HG03064 (cell line): Measurements from ENCODE around the gene FAM193A.
A peak's percentile ranks its signal among the peaks of the same experiment; 100 is the strongest.

ENCODE experiments used
- ATAC-seq: cut with Tn5 transposase; IDR thresholded peaks from one replicate; pipeline ENCODE4 v1.9.1; 2021; ENCODE audit warnings: low read depth; ENCODE audit not compliant: unreplicated experiment

The FAM193A gene, protein sequence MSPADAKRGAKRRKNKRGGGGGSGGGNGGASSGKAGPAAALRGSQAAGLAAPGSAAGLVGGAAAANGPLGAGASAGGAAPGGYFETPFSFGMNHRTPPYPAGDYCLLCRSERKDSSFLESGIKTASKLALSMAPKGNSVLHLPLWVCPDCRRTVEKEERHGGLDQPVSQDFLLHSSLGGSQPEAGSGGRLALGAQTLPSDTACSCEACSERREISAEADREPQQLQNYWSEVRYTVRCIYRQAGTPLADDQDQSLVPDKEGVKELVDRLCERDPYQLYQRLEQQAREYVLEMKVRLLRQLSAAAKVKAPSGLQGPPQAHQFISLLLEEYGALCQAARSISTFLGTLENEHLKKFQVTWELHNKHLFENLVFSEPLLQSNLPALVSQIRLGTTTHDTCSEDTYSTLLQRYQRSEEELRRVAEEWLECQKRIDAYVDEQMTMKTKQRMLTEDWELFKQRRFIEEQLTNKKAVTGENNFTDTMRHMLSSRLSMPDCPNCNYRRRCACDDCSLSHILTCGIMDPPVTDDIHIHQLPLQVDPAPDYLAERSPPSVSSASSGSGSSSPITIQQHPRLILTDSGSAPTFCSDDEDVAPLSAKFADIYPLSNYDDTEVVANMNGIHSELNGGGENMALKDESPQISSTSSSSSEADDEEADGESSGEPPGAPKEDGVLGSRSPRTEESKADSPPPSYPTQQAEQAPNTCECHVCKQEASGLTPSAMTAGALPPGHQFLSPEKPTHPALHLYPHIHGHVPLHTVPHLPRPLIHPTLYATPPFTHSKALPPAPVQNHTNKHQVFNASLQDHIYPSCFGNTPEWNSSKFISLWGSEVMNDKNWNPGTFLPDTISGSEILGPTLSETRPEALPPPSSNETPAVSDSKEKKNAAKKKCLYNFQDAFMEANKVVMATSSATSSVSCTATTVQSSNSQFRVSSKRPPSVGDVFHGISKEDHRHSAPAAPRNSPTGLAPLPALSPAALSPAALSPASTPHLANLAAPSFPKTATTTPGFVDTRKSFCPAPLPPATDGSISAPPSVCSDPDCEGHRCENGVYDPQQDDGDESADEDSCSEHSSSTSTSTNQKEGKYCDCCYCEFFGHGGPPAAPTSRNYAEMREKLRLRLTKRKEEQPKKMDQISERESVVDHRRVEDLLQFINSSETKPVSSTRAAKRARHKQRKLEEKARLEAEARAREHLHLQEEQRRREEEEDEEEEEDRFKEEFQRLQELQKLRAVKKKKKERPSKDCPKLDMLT (N-terminal part only)

DNA sequence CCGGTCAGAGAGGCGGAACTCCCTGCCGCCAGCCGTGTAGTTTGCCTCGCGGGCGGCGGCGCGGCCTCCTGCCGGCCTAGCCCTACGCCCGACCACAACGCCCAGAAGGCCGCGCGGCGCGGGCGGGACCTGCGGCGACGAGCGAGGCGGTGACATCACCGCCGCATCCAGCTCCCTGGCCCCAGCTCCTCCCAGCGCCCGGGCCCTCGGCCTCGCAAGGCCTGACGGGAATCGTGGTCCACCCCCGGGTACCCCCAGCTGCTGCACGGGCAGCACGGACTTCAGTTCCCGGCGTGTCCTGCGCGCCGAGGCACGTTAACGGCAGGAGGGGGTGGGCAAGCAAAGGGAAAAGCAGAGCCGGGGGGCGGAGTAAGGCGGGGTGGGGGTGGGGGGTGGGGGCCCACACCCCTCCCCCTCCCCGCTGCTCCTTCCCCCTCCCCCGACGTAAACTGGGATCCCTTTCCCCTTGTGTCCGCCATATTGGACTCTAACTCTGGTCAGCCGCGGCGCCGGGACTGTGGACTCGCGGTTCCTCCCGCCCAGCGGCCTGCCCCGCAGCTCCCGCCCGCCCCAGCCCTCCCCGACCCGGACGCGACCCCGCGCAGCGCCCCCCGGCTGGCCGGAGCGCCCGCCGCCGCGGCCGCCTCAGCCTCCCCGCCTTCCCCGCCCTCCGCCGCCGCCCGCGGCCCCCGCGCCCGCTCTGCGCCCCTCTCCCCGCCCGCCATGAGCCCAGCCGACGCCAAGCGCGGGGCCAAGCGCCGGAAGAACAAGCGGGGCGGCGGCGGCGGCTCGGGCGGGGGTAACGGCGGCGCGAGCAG lies at the start of gene FAM193A:
FAM193A (plus strand) TSS at position 455 of the 818 bp plus-strand sequence; CDS start at position 724, 269 bp downstream.
- peak; percentile 83 for ATAC-seq

DNA sequence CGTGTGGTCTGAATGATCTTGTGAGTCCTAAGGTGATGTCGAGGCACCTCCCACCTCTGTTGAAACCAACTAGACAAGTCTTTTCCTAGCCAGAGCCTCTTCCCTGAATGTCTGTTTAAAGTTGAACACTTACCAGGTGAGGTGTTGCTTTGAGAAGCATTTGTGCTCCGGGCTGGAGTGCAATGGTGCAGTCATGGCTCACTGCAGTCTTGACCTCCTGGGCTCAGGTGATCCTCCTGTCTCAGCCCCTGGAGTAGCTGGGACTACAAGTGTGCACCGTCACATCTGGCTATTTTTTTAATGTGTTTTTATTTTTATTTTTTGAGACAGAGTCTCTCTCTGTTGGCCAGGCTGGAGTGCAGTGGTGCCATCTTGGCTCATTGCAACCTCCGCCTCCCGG lies 49.5 kb upstream of the FAM193A start:
- ATAC-seq, result no peak

DNA sequence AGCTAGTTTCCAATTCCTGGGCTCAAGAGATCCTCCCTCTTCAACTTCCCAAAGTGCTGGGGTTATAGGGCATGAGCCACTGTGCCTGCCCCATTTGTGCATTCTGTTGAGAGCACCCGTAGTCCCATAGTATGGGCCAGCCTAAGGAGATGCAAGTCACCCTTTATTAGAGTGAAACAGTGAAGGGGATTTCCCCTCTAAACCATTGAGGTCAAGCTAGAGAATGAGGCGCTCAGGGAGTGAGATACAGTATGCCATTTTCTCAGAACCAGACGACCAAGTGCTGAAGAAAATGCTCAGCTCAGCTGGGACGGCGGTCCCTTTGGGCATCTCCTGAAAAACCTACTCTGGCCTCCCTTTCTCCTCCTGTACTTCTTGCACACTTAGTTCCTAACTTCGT lies 48.8 kb upstream of the FAM193A start:
- no peak for ATAC-seq

DNA sequence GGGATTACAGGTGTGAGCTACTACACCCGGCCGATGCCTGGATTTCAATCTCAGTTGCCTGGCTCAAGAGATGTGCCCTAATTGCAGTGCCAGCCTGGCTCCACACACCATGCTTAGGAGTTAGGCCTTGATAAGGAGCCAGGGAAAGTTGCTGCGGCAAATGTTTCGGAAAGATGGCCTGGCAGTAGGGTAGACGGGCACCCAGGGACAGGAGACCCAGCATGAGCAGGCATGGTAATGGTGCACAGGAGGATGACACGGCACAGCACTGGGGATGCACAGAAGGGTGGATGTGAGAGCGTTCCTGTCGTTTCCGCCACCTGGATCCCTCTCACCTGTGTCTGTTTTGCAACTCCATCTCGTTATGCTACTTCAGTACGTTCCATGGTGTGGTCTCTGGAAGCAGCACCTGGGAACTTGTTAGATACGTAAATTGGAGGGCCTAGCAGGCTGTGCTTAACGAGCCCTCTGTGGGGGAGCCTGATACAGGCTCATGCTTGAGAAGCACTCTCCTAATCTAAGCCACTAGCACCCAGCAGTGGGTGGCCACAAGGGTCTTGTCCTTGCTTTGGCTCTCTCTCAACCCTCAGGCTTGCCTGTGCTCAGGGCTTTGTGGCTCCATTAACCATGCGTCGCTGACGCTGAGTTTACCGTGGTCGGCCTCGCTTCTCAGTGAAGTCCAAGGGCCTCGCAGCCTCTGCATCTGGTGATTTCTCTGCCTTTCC lies 47.2 kb upstream of the FAM193A start:
- no peak for ATAC-seq

DNA sequence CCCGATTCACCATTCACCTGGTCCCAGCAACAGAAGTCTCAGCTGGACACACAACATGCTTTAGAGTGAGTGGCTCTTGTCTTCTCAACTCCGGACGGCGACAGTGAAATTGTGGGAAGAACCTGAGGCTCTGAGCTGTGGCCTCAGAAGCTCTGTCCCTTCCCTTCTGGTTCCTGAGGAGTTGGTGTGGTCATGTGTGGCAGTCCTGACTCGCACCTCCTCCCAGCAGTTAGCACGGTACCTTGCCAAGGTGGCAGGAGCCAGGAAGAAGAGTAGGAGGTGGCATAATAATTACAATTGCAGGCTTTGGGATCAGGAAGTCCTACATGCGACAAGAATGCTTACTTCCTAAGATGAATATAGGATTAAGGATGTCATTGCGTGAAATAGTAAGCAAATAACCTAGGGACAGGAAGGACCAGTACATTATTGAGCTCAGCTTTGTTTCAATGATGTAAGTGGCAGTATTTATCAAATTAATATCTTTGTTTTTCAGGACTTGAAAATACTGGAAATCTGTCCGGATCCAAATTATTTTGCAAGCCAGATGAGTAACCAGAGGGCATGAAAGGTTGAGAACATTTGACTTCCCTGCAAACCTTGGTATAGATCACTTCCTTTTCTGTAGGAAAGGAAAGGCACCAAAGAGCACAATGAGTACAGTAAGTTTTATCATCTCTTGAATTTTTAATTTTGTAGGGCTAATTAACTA lies 46.5 kb upstream of the FAM193A start:
- ATAC-seq, result no peak

DNA sequence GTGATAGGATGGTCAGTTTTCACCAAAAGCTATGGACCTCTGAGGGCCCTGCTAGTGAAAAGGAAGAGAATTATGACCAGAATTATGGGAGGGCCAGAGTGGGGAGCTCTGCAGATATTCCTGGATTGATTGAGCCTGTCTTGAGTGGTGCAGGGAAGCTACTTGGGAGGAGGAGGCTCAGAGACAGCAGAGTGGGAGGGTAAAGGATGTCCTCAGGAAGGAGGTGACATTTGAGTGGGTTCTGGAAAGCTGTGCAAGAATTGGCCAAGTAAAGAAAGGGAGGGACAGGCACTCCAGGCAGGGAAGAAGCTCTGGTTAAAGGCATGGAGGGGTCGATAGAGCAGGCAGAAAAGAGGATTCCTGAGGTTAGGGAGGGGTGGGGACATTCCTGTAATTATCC lies 43.5 kb upstream of the FAM193A start:
- ATAC-seq, result no peak

DNA sequence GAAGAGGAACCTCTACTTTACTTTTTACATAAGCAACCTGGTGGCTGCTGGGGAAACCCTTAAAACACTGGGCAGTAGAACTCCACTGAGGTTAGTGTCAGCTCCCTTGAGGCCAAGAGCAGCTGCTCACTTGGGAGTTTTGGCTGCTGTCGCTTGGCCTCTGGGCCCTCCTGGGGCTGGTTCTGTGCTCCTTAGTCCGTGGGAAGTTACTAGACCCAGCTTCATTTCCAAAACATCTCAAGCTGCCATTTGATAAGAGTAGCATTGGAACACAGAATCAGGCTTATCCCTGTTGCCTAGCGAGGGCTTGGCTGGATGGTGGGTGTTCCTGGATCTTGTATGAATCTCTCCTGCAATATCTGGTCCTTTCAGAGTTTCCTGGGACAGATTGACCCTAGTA lies 41.5 kb upstream of the FAM193A start:
- ATAC-seq, result no peak

DNA sequence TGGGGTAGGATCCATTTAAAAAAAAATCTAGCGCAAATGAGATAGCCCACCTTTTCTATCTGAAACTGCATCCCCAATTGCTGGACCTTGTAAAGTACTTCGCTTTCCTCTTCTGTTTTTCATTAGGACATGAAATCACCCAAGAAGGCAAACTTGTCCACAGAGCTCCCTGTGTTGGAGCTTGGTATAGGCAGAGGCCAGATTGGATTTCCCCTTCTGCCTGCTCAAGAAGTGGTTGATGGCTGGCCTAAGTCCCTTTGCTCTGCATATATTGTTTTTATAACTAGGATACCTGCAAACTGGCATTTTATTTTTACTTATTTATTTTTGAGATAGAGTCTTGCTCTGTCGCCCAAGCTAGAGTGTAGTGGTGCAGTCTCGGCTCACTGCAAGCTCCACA lies 39.1 kb upstream of the FAM193A start:
- no peak for ATAC-seq

DNA sequence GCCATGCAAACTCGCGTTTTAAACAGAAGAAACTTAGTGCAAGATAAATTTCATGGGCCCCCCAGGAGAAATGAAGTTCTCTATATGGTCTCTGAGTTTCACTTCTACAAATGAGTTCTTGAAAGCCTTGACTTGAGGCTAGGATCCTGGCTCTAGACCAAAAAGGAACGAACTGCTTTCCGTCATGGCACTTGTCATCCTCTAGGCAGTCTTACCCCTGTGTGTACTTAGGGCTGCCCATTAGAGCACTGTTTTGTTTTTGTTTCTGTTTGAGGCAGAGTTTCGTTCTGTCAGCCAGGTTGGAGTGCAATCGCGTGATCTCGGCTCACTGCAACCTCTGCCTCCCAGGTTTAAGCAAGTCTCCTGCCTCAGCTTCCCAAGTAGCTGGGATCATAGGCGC lies 38.5 kb upstream of the FAM193A start:
- ATAC-seq, result peak; percentile 88

DNA sequence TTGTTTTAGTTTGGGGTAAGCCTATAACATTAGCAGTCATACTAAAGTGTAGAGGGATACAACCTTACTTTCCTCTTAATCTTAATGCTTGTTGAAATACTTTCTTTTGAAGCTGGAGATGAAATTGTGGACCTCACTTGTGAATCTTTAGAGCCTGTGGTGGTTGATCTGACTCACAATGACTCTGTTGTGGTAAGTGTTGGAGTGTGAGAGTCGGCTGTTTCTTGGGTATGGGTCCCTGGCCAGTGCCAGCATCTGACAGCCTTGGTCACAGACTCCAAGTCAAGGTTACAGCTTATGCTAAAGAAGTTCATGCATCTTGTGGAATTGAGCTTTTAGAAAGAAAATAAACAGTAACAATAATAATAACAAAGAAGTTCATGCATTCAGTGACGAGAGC lies 35.9 kb upstream of the FAM193A start:
- ATAC-seq, result no peak

DNA sequence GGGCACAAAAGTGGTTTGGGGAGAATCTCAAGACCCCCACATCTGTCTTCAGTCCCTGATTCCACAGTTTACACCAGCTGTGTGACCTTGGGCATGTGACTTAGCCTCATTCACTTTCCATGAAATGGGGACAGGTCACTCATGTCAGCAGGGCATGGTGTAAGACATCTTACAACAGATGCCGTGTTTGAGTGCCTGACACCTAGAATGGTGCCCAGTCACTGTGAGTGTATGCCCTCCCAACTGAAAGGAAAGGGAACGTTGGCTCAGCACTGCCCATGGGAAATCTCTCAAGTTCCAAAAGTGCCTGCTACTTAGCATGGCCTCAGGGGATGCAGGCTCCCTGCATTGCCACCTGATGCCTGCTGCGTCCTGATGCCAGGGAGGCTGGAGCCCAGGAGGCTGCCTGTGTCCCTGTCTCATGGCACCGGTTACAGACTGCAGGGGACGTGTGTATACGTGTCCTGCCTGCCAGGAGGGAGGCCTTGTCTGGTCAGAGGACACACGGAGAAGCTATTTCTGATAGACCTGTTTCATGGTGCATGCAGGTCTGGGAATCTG lies 35.3 kb upstream of the FAM193A start:
- ATAC-seq, result no peak

DNA sequence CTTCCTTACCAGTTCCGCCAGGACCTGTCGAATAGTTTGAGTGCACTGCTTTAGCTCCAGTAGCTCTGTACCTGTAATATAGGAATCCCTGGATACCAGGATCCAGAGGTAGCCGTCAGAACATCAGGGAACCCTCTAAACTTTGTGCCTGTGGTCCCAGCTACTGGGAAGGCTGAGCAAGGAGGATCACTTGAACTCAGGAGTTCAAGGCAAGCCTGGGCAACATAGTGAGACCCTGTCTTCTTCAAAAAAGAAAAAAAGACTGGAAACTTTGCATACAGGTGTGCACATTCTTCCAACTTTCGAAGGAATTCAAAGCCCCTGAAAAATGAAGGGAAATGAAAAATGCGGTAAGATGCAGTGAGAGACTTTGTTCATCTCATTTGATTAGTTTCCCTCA lies 32.6 kb upstream of the FAM193A start:
- no peak for ATAC-seq

DNA sequence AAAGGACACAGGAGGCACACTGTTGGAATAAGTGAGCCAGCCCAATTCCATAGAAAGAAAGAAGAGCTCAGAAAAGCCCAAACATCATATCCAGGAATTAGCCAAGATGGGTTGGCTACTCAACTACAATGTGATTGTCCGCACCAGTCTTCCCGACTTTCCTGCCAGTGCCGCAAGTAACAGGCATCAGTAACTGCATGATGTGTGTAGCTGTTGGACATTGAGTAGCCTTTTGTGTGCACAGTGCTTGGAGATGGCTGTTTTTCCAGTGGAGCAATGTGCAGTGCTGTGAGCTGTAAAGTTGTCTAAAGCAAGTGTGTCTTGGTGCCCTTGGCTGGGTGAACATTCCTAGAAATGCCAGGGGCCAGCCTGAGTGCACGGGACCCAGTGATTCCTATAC lies 29.2 kb upstream of the FAM193A start:
- no peak for ATAC-seq

DNA sequence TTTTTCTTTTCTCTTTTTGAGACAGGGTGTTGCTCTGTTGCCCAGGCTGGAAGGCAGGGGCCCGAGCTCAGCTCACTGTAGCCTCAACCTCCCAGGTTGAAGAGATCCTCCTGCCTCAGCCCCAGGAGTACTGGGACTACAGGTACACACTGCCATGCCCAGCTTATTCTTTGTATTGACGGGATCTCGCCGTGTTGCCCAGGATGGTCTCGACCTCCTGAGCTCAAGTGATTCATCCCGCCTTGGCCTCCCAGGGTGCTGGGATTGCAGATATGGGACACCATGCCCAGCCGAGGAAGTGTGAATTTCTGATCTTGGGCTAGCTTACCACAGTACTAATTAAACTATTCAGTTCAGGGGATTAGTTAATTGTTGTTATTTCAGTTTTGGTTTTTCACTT lies 28.6 kb upstream of the FAM193A start:
- no peak for ATAC-seq

DNA sequence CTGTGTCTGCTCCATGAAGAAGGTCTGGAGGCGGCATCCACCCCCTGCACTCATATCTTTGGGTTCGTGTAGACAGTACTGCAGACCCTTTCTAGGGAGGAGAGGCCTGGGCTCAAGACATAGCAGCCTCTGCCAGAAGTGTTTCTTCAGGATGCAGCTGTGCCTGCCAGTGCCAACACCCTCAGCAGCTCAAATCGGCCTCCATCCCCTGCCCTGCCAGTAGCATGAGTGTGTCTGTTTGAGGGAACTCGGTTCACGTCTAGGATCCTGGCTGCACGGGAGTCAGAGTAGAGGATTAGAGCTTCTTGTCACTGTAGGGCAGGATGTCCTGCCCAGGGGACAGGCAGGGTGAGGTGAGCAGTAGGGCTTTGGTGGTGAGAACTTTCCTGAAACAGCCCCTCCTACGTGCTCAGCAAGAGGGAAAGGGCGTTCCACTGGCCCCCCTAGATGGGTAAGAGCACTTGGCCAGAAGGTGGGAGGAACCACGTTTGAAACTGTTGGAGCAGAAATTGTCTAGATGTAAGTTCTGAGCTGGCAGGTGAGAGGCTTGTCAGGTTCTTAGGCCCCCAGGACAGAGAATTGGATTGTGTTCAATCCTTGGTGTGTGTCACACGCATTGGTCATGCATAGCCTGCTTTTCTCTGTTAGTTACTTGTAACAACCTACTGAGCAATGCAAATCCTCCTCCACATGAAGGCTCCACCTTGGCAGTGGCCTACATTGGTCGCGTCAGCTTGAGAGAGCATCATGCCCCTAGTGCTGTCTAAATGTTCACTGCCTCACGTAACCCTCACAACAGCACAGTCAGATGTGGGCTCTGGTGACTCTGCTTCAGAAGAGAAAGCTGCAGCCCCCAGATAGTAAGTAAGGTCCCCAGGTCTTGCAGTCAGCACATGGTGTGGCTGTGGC lies 25.8 kb upstream of the FAM193A start:
- ATAC-seq, result no peak

DNA sequence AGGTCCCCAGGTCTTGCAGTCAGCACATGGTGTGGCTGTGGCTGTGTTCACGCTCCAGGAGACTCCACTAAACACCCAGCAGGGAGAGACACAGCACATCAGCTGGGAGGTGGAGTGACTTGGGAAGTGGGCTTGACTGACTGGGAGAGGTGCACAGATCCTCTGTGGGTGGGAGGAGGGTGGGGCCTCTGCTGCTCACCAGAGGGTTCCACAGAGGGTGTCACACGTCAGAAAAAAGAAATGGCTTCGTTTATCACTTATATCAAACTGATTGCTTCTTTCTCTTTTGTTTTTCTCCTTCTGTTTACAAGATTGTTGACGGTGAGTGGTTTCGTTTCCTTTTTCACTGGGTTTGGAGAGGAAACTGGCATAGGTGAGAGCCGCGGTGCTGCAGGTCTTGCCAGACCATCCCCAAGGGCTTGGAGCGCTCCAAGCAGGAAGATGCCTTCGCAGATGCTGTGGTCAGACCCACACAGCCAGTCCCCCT lies 24.8 kb upstream of the FAM193A start:
- no peak for ATAC-seq

DNA sequence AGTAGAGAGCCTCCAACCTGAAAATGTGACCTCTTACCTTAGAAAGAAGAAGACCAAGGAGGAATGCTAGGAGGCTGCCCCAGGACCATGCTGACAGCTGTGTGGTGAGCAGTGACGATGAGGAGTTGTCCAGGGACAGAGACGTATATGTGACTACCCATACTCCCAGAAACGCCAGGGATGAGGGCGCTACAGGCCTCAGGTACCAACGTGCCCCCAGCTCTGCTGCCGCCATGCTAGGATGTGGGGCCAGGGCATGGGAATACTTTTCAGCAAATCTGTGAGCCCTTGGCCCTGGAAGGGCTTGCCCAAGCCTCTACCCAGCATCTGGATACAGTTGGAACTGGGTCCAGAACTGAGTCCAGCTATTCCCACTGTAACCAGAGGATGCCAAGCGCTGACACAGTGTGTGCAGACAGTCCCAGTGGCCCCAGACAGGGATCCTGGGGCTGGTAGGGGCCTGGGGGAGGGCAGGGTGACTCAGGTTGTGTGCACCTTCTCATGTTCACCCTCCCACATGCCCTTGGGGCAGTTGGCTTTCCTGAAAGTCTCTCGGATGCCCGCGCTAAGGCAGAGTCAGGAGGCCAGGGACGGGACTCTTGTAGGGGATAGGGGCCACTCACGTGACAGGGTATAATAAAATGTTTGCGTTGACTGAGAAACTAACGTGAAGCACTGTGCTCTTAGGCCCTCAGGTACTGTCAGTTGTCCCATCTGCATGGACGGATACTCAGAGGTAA lies 23.9 kb upstream of the FAM193A start:
- ATAC-seq, result no peak
